D721Med (cell line): ENCODE measurements around the gene ADGRB3.
A peak's percentile ranks its signal among the peaks of the same experiment; 100 is the strongest.

ENCODE experiments used
- DNase-seq: peaks from one replicate; pipeline ENCODE4 v3.0.0; 2011; ENCODE audit warnings: low spot score; ENCODE audit not compliant: insufficient read length
- FAIRE-seq: peaks from 2 replicates; lab custom pipeline; 2011; peaks lifted over from hg19 to GRCh38; lab: Jason Lieb, UNC
- TF ChIP-seq, protein P1 (sequence below): IDR thresholded peaks from 2 replicates; pipeline ENCODE4 v1.5.1; 2012; ENCODE audit warnings: mild to moderate bottlenecking, control low read depth; ENCODE audit not compliant: insufficient read depth; ENCODE audit errors: missing control alignments

Gene ADGRB3

GRCh38 chr6:69337311-69337710 lies 702.2 kb downstream of the ADGRB3 start:
- DNase-seq (no peak), FAIRE-seq (peak; percentile 95)
- TF ChIP-seq, protein P1, sequence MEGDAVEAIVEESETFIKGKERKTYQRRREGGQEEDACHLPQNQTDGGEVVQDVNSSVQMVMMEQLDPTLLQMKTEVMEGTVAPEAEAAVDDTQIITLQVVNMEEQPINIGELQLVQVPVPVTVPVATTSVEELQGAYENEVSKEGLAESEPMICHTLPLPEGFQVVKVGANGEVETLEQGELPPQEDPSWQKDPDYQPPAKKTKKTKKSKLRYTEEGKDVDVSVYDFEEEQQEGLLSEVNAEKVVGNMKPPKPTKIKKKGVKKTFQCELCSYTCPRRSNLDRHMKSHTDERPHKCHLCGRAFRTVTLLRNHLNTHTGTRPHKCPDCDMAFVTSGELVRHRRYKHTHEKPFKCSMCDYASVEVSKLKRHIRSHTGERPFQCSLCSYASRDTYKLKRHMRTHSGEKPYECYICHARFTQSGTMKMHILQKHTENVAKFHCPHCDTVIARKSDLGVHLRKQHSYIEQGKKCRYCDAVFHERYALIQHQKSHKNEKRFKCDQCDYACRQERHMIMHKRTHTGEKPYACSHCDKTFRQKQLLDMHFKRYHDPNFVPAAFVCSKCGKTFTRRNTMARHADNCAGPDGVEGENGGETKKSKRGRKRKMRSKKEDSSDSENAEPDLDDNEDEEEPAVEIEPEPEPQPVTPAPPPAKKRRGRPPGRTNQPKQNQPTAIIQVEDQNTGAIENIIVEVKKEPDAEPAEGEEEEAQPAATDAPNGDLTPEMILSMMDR, result no peak

DNA sequence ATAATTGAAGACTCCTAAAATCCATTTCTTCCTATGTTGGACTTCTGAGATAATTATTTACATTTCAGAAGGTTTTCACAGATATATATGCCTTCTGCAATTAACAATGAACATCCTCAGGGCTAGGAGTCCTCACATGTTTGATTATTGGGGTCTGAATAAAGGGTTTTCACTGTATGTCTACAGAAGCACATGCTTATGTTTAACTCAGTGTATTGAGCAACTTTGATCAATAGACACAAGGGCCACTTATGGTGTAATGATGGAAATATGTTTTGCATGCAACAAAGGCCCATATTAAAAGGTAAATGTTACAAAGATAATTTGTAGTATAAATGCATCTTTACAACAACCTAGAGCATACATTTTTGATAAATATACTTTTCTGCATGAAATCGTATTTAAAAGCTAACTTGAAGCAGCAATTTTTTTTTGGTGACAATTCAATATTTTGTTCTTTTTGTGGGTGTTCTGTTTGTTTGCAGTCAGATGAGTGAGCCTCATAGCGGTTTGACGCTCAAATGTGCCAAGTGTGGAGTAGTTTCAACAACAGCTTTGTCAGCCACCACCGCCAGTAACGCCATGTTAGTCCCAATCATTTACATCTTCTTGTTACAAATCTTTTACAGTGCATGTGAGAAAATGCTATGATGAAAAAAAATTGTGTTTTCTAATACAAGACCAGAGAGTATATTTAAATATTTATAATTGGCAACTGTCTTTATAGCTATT lies 703.5 kb downstream of the ADGRB3 start:
- TF ChIP-seq, protein P1, result no peak
- FAIRE-seq (no peak), DNase-seq (no peak)

- TF ChIP-seq, protein P1, result no peak
- FAIRE-seq, result no peak
Observed at GRCh38 chr6:69339163-69339550, 704.1 kb downstream of the ADGRB3 start.

DNA sequence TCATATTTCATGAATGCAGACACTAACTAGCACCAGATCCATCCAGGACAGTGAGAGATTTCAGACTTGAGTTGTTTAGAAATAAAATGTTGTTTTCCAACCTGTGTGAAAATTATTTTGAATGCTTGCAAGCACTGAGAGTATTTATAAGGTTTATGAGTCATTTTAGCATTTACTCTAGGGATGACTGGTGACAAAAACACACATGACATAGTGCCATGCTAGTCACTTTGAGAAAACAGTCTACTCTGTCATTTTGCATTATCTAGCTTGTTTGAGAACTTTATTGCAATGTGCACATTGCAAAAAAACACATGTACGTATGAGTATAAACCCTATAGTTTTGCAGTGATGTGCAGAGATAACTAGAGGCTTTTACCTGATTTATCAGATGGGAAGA lies 705.1 kb downstream of the ADGRB3 start:
- no peak for DNase-seq
- no peak for FAIRE-seq

More at GRCh38 chr6:69339163-69339550, 704.1 kb downstream of the ADGRB3 start:
- DNase-seq, result no peak

DNA sequence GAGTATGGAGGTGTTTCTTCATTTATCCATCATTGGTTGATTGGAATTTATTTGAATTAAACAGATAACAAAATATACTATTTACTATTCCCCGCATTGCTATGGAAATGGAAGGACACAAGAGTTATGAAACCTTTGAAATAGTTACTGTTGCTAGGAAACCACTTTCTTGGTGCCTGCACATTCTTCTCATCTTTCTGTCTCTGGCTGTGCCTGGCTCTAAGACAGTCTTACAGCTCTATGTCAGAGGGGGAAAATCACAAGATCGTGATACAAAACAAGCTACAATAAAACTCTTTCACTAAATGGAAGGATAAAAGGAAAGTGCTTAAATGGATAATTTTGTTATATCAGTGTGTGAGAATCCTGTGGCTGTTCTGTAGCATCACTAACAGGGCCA lies 708.8 kb downstream of the ADGRB3 start:
- TF ChIP-seq, protein P1, result no peak
- FAIRE-seq, result no peak
- DNase-seq, result no peak

More for the DNA sequence above, 705.1 kb downstream of the ADGRB3 start:
- TF ChIP-seq, protein P1, result no peak

DNA sequence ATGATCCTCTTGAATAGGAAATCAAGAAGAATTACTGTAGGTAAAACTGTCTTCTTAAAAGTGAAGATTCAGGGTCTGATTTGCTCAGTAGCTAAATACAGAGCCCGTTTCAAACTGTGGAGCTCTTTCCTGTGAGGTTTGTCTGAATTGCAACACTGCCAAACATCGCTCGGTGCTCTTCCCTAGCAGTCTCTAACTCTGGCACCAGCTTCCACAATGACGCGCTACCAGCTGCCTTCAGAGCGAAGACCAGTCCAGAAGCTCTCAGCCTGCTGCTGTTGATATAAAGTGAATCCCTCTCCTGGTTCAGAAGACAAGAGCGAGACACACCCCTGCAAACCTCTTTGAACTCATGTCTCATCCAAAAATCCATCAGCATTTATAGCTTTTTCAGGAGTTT lies 714.7 kb downstream of the ADGRB3 start:
- FAIRE-seq, result no peak
- TF ChIP-seq, protein P1, result no peak
- DNase-seq, result no peak

- TF ChIP-seq, protein P1, result no peak
- FAIRE-seq, result no peak
- DNase-seq, result no peak
Observed at GRCh38 chr6:69362209-69362608, 727.1 kb downstream of the ADGRB3 start.
